ENCODE results near the gene ZBTB7C.

GRCh38 chr18:48035556-48035860, 373.7 kb downstream of the ZBTB7C start:
- TF ChIP-seq EZH2 (IDR thresholded peaks at IDR 0.05; ENCODE audit: low read depth, low read length, severe bottlenecking) (no peak), RFX5 (IDR thresholded peaks at IDR 0.05; ENCODE audit: borderline replicate concordance, low read depth, low read length) (no peak), TEAD4 (IDR thresholded peaks at IDR 0.05; ENCODE audit: low read depth, low read length) (no peak), SIRT6 (IDR thresholded peaks at IDR 0.05; ENCODE audit: low read length) (no peak), SUZ12 (IDR thresholded peaks at IDR 0.05; ENCODE audit: low read length) (no peak), CHD2 (IDR thresholded peaks at IDR 0.05; ENCODE audit: low read length) (no peak), POLR2AphosphoS5 (IDR thresholded peaks at IDR 0.05; ENCODE audit: low read depth, low read length) (no peak), CTCF (IDR thresholded peaks at IDR 0.05; ENCODE audit: control extremely low read depth in 1 of 3, insufficient read depth in 1 of 3, low read depth in 1 of 3, low read length in 3 of 3) (no peak), KDM5A (IDR thresholded peaks at IDR 0.05; ENCODE audit: low read length) (no peak), HDAC6 (IDR thresholded peaks at IDR 0.05; ENCODE audit: low read depth, low read length) (no peak)
